DMS153 treated with DMSO at 0.1 percent for 48 hours (cell line): Measurements from ENCODE around the gene KDM5A.
"Not testable (repeated sequence)": the region's sequence is repeated elsewhere in the genome, so short reads cannot be mapped to it uniquely, and the experiment has no call there.

Experiments used
- DNase-seq: peaks from one replicate; lab custom pipeline; 2025; ENCODE audit not compliant: unreplicated experiment; lab: John Stamatoyannopoulos, UW

Gene KDM5A

GRCh38 chr12:241266-241665, 147.9 kb downstream of the KDM5A start:
- no peak for DNase-seq

- DNase-seq, result no peak
Observed at GRCh38 chr12:240566-240965, 148.6 kb downstream of the KDM5A start.

- no peak for DNase-seq
Observed at GRCh38 chr12:238736-239398, 150.3 kb downstream of the KDM5A start.

- DNase-seq, result no peak
Observed at GRCh38 chr12:238116-238515, 151.0 kb downstream of the KDM5A start.

- DNase-seq, result no peak
Observed at GRCh38 chr12:237026-237815, 151.9 kb downstream of the KDM5A start.

- DNase-seq, result no peak
Observed at GRCh38 chr12:236445-236844, 152.7 kb downstream of the KDM5A start.

- not testable (repeated sequence) for DNase-seq
Observed at GRCh38 chr12:235967-236366, 153.2 kb downstream of the KDM5A start.

- DNase-seq, result no peak
Observed at GRCh38 chr12:234891-235415, 154.2 kb downstream of the KDM5A start.

- DNase-seq, result no peak
Observed at GRCh38 chr12:234019-234418, 155.1 kb downstream of the KDM5A start.

- no peak for DNase-seq
Observed at GRCh38 chr12:233615-233968, 155.5 kb downstream of the KDM5A start.

- no peak for DNase-seq
Observed at GRCh38 chr12:232731-233614, 156.1 kb downstream of the KDM5A start.

GRCh38 chr12:230925-231671, 158.0 kb downstream of the KDM5A start:
- no peak for DNase-seq
